T1000 (cell line): ENCODE data around the gene ZNF428.
"Not testable (repeated sequence)": the region's sequence is repeated elsewhere in the genome, so short reads cannot be mapped to it uniquely, and the experiment has no call there.

Experiments used
- DNase-seq: peaks from one replicate; lab custom pipeline; 2025; ENCODE audit warnings: mixed read lengths; lab: John Stamatoyannopoulos, UW

Gene ZNF428

DNA sequence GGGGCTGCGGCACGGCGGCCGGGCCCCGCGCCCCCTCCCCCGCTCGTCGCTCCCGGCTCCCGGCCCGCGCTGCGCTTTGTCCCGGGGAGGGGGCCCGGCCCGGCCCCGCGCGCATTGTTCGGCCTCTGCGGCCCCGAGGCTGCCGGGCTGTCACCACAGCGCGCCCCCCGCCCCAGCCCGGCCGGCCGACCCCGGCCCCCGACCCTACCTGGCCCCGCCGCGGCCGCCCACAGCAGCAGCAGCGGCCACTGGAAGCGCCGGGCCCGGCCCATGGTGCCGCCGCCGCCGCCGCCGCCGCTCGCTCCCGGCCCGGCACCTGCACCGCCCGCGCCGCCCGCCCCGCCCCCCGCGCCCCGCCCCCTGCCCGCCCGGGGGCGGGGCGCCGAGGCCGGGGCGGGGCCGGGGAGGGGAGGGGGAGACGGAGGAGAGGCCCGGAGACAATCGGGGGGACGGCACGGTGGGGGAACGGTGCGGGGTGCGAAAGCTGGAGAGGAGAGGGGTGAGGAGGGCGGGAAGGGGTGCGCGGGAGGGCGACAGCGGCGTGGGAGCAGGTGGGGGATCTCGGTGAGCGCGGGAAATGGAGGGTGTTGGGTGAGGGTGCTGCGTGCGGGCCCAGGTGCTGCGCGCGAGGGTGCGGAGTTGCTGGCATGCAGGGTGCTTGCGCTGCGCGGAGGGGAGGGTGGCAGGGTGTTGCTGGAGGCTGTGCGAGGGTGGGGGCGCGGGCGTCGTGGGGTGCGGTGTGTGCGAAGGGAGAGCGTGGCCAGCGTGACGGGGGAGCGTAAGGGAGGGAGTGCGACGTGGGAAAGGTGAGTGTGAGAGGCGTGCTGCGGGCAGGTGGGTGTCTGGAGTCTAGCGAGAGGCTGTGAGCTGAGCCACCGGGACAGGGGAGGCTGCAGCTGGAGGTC is 20.3 kb upstream of the ZNF428 start, which contains the start of gene CADM4:
Gene CADM4, minus strand, starts transcription at position 332 of the 905 bp plus-strand sequence. Its CDS starts 60 bp downstream, at position 272.
- DNase-seq: no peak

DNA sequence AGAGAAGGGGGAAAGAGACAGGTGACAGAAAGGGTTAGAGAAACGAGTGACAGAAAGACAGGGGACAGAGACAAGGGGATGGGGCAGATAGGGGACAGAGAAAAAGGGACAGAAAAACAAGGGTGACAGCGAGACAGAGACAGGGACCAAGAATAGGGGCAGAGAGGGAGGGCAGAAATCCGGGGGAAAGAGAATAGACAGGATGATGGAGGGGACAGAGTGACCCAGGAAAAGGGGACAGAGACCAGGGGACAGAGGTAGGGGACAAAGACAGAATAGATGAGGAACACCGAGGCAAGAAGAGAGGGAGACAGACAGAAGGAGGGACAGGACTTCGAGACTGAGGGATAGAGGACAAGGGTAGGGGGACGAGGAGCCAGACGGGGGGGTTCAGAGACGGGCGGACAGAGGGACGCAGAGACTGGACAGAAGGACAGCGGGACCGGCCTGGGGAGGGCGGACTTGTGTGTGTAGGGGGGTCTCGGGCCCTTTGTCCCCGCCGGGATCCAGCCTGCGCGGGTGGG is 19.6 kb upstream of the ZNF428 start:
- no peak for DNase-seq

- no peak for DNase-seq
Measured at GRCh38 chr19:43638214-43638994, 19.0 kb upstream of the ZNF428 start.

DNA sequence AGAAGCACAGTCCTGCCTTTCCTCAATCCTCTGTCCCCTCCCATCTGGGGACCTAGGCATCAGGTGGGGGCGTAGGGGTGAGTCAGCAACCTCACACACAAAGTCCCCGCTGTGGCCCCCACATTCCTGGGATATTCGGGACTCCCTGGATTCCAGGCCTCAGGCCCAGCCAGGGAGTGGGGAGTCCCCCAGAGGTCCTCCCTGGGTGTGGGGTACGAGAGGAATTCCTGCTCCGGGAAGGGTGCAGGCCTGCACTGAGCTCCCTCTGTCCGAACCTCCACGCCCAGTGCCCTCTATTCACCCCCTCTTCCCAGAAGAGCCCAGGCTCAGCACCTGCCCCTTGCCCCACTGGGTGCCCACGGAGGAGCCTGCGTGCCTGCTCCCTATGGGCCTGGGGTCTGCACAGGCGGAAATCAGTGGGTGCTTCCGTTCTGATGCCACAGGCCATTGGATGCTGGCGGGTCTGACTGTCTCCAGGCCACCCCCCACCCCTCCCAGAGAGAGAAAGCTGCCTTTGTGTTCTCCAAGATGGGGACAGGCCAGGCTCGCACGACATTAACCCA is 16.8 kb upstream of the ZNF428 start:
- DNase-seq: no peak

DNA sequence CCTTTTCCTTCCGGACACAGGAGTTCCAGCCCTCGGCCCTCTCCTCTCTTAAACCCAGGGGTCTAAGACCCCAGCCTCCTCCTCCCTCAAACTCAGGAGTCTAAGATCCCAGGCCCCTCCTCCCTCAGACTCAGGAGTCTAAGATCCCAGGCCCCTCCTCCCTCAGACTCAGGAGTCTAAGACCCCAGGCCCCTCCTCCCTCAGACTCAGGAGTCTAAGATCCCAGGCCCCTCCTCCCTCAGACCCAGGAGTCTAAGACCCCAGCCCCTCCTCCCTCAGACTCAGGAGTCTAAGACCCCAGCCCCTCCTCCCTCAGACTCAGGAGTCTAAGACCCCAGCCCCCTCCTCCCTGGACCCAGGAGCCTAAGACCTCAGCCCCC is 16.1 kb upstream of the ZNF428 start:
- DNase-seq: not testable (repeated sequence)

GRCh38 chr19:43634872-43635560 is 15.6 kb upstream of the ZNF428 start:
- DNase-seq: no peak

GRCh38 chr19:43634506-43634871 is 15.1 kb upstream of the ZNF428 start:
- no peak for DNase-seq

- no peak for DNase-seq
Measured at GRCh38 chr19:43634068-43634467, 14.6 kb upstream of the ZNF428 start.

GRCh38 chr19:43633520-43633919 is 14.1 kb upstream of the ZNF428 start:
- no peak for DNase-seq

DNA sequence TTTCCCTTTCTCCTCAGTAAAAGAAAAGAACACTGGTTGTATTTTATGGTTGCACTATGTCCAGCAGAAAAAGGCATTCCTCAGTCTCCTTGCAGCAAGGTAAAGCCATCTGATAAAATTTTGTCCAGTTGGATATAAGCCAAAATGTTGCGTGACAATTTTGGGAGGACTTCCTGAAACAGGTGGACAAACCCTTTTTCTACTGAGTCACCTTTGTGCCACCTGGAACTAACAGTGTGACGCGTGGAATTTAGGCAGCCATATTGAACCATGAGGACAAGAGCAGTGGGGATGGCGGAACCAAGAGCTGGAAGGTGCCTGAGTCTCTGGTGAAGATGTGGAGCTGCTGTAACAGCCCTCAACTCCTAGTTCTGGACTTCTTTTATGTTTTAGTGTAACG is 12.1 kb upstream of the ZNF428 start:
- DNase-seq: no peak

DNA sequence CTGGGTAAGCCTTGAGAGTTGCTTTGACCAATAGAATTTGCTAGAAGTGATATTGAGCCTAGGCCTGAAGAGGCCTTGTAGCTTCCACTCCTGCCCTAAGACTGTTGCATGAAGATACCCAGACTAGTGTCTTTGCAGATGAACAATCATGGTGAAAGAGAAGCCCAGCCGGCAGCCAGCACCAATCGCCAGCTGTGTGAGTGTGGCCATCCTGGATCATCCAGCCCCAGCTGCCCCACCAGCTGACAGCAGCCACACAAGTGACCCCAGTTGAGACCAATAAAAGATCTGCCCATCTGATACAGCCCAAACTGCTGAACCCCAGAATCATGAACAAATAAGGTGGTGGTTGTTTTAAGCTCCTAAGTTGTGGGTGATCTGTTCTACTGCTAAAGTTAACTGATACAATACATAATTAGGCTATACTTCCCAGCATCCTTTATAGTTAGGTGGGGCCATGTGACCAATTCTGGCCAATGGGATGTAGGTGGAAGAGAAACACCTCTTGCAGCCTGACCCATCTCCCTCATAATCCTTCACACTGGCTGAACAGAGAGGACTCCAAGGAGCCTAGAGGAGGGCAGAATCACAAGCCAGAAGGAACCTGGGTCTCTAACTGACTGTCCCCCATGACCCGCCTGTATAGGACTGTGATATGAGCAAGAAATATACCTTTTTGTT is 9.4 kb upstream of the ZNF428 start:
- no peak for DNase-seq

DNA sequence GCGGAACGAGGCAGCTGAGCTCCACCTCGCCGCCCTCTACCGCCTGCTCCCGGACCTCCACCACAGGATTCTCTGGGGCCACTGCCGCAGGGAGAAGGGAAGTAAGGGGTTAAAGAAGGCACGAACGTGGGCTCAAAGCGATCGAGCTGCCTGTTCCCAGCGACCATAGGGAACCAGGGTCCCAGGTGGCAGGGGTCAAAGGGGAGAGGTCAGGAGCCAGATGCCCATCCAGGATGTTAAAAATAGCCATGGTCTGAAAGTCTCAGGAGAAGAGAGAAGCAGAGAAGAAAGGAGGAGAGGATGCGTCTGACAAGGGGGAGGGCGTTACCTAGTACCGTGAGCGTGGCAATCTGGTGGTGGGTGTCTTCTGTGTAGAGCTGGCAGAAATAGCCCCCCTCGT is 7.4 kb upstream of the ZNF428 start:
- no peak for DNase-seq

- no peak for DNase-seq
Measured at GRCh38 chr19:43625918-43626579, 6.6 kb upstream of the ZNF428 start.

DNA sequence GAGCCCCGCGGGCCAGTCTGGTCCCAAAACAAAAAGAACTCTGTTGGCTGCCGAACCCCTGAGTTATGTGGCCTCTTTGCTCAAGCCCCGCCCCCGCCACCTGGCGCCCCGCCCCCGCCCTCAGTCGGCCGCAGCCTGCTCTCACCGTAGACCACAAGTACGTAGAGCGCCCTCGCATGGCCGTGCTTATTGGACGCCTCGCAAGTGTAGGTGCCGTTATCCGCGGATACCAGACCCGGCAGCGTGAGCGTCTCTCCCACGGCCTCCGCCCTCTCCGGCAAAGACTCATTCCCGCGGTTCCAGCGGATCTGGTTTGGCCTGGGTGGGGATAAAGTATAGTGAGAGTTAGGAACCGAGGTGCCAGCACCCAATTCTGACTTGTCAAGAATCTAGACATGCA is 5.5 kb upstream of the ZNF428 start:
- no peak for DNase-seq

DNA sequence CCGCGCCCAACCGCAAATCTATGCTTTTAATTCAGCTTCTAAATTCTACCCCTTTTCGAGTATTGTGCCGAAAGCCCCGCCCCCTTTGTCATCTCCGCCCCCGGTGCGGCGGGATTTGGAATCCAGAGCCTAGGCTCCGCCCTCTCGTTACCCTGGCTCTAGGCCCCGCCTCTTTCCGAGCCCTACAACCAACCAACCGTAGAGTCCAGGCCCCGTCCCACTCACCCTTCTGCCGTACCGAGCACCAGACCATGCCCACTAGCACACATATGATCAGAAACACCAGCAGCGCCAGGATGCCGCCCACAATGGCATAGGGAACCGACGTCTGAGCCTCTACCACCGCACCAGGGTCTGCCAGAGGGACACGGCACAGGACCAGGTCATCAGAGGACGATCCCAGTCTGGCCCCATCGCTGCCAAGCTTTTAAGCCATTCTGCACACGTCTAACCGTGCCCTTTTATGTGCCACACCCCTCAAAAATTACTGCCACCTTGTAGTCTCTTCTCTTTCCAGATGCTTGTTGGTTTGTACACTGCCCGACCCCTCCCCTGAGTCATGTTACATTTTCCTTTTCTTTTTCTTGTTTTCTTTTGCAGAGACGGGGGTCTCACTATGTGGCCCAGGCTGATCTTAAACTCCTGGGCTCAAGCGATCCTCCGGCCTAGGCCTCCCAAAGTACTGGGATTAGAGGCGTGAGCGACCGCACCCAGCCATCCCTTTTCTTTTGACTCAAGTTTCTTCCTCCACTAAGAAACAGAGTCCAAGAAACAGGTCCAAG is 4.7 kb upstream of the ZNF428 start:
- DNase-seq: no peak

DNA sequence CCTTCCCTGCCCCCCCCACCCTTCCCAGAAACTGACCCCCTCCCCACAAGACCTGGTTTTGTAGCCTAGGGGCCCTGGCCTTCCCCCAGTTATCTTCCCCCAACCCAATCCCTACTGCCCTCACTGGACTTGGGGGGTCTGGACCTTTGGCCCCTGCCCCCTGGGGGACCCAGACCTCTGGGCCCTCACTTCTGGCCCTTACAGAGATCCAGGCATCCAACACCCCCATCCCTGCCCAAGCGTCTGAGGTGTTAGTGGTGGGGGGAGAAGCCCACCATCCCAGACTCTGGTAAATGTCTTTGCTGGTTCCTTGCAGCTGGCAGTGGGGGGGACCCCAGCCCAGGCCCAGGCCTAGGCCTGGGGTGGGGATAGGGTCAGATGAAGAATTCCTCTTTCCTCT is 3.5 kb upstream of the ZNF428 start:
- no peak for DNase-seq

GRCh38 chr19:43622070-43622469 is 2.6 kb upstream of the ZNF428 start:
- DNase-seq: no peak

GRCh38 chr19:43620061-43621001 is 902 bp upstream of the ZNF428 start:
- no peak for DNase-seq

DNA sequence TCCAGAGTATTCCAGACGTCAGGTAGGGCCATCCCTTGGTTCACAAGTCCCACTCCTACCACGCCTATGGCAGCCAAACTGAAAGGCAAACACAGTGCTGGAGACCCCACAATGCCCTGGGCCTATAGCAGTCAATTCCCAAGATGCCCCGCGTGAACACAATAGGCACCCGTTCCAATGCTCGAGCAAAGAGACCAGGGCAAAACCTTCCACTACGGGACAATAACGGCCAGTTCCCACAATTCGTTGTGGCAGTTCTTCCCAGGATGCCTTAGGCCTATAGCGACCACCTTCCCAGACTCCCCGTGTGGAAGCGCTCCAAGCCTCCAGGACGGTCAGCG is 538 bp downstream of the ZNF428 start:
- DNase-seq: no peak
